ENCODE data around the gene PBX4.
"Not testable (repeated sequence)": the region's sequence is repeated elsewhere in the genome, so short reads cannot be mapped to it uniquely, and the experiment has no call there.

Gene PBX4

DNA sequence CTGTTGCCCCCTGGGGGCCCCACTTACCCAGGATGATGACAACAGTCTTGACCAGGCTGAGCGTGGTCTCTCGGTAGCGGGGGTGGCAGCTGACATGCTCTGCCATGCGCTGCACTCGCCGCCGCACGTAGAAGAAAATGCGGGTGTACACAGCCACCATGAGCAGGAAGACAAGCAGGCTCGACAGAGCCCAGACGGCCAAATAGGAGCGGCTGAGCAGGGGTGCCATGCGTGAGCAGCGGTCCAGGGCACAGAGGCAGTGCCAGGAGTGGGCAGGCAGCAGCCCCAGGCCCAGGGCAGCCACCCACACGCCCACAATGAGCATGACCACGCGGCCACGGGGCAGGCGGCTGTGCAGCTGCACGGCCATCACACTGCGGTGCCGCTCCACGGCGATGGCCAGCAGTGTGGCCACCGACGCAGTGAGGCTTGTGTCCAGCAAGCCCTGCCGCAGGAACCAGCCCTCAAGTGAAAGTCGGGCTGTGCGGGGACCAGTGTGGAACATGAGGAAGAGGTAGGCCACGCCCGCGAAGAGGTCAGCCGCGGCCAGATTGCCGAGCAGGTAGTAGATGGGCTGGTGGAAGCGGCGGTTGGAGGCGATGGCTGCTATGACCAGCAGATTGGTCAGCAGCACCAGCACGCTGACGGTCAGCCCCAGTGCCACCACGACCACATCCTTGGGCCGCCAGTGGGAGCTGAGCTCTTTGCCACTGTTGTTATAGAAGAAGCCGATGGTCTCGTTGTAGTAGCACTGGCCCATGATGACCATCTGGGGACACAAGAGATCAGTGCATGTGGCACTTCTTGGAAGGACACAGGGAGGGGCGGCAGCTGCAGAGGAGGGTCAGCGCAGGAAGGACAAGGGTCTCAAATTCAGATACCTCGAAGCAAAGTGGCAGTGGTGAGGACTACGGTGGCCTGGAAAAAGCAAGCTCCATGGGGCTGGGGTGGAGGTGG lies 8.3 kb upstream of the PBX4 start:
- no peak for DNase-seq

DNA sequence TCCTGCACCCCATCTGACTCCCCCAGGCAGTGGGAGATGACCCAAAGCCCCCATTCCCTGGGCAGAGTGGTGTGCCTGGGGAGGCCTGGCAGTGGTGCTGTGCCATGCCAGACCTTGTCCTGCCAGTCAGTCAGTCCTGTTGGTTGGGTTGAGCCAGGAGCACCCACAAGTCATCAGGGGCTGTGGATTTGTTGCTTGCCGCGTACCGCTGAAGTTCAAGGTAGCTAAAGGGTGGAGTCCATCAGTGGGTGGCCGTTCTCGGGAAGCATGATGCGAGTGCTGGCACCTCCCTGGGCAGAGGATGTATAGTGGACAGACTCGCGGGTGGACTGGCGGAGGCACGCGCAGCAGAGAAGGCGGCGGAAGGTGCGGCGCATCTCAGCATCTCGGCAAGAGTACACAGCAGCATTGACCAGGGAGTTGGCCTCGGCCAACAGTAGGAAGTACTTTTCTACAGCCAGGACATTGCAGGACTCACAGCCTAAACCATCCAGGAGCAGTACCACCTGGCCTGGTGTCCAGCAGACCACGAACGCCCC lies 5.6 kb upstream of the PBX4 start:
- no peak for DNase-seq

DNA sequence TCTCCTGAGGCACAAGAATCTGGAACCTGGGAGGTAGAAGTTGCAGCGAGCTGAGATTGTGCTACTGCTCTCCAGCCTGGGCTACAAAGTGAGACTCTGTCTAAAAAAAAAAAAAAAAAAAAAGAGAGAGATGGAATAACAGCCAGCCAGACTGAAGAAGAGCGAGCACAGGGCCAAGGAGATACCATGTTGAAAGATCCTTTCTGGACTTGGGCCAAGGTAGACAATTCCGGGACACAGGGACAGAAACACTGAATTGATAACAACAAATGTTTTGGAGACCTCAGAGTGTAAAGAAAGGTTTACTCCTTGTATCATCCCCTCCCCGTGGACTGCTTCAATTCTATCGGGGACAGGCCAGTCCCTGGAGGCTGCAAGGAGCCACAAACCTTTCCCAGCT lies 4.9 kb upstream of the PBX4 start:
- DNase-seq, result no peak

DNA sequence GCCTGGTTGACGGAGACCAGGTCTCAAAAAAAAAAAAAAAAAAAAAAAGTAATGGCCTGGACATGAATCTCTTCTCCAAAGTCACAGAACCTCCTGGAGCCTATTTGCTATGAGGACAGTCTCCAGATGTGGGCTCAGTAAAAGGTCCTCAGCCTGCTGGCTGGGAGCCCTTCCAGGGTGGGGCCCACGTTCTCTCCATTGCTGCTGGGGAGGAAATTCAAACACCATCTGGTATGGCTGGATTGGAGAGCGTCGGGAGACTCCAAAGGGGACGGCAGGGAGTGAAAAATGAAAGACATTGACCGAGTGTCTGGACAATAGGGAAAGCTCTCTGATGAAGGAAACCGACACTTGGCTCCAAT lies 1.3 kb upstream of the PBX4 start:
- no peak for DNase-seq

DNA sequence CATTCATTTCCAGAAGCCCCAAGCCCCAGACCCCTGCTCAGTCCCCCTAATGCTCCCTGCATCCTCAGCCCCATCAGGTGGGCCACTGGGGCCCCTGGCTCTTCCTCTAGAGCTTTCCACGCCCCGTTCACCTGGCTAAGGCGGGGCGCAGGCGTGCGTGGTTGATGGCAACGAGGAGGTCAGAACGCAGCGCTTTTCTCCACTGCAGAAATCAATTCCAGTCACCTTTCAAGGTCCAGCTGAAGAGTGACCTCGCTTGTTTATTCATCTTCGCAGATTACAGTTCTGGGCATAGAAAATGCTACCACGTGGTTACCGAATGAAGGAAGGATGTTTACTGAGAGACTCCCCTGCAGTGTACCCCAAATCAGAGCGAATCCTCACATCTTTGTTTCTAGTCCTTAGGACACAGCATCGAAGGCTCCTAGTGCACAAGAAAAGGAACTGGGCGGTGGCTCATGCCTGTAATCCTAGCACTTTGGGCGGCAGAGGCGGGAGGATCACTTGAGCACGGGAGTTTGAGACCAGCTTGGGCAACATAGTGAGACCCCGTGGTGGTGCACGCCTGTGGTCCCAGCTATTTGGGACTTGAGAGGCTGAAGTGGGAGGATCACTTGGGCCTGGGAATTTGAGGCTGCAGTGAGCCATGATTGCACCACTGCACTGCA lies 828 bp upstream of the PBX4 start:
- DNase-seq, result no peak

DNA sequence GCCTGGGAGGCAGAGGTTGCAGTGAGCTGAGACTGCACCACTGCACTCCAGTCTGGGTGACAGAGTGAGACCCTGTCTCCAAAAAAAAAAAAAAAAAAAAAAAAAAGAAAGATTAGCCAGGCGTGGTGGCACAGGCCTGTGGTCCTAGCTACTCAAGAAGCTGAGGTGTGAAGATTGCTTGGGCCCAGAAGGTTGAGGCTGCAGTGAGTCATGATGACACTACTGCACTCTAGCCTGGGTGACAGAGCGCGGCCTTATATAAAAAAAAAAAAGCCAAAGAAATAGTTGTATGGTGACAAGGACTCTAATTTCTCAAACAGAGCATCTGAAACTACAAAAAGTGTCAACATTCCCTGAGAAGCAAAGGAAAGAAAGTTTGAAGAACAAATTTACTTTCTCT lies 3.4 kb downstream of the PBX4 start:
- no peak for DNase-seq

DNA sequence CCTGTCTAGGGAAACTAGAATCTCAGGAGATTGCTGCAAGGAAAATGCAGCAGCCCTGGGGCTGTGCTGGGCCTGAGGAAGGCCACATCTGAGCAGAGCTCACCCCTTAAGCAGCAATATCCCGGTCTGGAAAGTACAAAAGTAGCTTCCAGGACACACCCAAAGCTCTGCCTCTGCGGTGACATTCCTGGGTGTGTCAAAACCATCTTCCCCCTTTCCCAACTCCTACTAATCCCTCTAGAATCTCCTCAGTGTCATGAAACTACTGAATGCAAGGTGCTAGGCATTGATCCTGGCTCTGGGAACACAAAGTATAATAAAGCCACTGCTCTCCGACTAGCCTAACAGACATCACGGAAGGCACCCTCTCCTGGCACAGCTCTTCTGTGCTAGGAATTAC lies 5.0 kb downstream of the PBX4 start:
- DNase-seq, result no peak

DNA sequence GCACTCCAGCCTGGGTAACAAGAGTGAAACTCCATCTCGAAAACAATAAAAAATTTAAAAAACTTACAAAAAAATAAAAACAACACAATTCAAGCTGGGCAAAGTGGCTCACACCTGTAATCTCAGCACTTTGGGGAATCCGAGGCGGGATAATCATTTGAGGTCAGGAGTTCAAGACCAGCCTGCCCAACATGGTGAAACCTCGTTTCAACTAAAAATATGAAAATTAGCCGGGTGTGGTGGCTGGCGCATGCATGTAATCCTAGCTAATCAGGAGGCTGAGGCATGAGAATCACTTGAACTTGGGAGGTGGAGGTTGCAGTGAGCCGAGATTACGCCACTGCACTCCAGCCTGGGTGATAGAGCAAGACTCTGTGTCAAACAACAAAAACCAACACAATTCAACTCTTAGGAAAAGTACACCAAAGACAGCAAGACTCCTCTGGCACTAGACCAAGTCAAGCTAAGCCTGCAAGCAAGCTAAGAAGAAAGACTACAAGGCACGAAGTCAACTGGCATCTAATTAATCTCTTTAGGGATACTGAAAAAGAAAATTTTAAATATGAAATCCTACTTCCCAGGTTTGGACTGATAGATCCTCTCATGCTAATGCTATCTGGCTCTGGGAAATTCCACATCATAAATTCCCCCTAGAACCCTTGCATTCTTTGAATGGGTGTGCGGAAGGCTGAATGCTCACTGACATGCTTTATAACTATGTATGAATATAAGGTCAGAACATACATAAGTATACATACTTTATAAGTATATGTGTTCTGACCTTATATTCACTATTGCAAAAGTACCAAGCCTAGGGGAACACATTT lies 7.9 kb downstream of the PBX4 start:
- DNase-seq, result no peak

DNA sequence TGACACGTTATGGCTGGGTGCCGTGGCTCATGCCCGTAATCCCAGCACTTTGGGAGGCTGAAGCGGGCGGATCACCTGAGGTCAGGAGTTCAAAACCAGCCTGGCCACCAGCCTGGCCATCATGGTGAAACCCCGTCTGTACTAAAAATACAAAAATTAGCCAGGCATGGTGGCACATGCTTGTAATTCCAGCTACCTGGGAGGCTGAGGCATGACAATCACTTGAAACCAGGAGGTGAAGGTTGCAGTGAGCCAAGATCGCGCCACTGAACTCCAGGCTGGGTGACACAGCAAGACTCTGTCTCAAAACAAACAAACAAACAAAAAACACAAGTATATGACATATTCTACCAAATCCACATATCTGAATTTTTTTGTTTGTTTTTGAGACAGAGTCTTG lies 11.8 kb downstream of the PBX4 start:
- not testable (repeated sequence) for DNase-seq

DNA sequence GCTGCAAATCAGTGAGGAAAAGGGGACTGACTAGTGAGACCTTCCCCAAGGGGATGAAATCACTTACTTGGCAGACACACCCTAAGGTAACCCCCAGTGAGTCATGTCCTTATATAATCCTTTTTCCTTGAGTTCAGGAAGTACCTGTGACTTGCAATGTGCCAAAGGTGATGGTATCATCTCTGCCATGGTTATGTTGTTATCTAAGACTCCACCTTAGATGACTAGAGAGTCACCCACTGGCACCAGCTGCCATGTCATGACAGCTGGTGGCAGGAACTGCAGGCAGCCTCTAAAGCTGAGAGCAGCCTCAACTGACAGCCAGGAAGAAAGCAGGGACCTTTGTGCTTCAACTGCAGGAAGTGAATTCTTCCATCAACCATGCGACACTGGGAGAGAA lies 12.5 kb downstream of the PBX4 start:
- DNase-seq, result no peak

DNA sequence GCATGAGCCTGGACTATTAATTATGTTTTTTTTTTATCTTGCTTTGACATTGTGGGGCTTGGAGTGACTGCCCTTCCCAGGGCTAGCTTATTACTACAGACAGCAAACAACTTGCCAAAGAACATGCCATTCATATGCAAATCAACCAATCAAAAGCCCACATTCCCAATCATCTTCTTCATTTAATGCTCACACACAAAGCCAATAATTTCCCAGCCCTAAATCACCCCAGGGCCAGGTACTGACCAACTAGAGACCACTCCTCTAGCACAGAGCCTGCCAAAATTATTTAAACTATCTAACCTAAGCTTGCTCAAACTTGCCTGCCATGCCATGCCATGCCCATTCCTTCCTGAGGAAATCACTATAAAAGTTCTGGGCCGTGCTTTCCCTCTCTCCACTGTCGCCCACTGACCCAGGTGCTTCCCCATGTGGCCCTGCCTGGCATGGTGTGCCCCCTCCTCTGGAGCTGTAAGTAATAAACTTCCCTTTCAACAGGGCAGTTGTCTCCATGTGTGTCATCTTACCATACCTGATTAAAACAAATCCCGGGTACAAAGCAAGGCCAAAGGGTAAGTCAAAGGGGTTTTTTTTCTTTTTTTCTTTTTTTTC lies 15.7 kb downstream of the PBX4 start:
- DNase-seq, result no peak

DNA sequence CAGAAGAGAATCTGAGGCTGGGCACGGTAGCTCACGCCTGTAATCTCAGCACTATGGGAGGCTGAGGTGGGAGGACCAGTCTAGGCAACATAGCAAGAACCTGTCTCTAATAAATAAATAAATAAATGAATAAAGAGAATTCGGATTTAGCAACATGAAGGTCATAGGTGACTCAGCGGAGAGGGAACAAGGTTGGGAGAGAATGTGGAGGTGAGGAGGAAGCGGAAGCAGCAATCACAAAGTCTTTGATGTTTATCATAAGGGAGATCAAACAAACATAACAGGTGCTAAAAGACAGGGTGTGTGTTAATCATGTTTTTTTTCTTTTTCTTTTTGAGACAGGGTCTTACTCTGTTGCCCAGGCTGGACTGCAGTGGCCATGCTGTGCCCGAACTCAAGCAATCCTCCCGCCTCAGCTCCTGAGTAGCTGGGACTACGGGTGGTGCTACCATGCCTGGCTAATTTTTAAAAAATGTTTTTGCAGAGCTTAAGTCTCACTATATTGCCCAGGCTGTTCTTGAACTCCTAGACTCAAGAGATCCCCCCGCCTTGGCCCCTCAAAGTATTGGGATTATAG lies 16.3 kb downstream of the PBX4 start:
- DNase-seq, result no peak

DNA sequence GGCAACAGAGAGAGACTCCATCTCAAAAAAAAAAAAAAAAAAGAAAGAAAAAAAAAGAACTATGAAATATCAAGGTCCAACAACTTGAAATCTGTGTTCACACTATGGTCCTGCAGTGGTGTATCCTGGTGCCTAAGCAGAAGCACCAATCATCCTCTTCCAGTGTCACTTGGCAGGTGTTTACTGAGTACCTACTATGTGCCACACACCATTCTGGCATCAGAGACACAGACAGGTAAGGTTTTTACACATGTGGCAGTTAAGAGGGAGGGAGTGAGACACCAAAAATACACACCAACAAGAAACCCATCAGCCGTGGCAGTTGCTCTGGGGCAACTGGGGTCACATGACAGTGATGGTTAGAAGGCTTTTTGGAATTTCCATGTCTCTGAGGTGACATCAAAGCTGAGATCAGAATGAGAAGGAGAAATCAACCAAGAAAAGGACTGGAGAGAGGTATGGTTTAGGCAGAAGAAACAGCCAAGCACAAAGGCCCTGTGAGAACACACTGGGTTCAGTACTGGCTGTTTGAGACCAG lies 17.6 kb downstream of the PBX4 start:
- no peak for DNase-seq

DNA sequence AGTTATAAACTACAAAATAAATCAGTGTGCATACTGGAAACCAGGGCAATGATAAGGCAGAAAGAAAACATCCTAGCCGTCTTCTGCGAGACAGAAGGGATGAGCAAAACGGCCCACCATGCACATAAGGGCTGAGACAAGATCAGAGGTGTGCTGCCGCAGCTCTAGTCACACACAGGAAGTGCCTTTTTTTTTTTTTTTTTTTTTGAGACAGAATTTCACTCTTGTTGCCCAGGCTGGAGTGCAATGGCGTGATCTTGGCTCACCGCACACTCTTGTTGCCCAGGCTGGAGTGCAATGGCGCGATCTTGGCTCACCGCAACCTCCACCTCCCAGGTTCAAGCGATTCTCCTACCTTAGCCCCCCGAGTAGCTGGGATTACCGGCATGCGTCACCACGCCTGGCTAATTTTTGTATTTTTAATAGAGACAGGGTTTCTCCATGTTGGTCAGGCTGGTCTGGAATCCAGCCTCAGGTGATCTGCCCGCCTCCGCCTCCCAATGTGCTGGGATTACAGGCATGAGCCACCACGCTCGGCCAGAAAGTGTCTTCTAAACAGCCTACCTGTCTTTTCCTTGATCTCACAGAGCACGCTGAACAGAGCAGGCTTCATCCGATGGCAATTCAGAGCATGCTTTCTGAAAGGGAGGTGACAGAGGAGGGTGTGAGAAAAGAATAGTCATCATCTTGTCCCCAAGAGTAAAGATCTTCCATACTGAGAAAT lies 19.6 kb downstream of the PBX4 start:
- not testable (repeated sequence) for DNase-seq

DNA sequence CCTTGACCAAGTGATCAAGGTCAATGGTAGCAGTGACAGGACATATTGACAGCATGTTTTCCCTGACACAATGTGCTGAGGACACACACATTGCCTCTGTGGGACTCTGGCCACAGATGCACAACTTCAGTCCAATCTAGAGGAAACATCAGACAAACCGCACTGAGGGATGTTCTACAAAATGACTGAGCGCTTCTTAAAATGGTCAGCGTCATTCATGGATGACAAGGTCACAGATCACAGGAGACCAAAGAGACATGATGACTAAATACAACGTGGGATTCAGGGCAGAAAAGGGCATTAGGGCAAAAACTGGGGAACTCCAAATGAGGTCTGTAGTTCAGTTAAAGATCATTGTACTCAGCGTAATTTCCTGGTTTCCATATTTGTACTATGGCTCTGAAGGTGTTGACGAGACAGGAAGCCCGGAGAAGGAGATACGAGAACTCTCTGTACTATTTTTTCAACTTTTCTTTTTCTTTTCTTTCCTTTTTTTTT lies 20.6 kb downstream of the PBX4 start:
- no peak for DNase-seq

DNA sequence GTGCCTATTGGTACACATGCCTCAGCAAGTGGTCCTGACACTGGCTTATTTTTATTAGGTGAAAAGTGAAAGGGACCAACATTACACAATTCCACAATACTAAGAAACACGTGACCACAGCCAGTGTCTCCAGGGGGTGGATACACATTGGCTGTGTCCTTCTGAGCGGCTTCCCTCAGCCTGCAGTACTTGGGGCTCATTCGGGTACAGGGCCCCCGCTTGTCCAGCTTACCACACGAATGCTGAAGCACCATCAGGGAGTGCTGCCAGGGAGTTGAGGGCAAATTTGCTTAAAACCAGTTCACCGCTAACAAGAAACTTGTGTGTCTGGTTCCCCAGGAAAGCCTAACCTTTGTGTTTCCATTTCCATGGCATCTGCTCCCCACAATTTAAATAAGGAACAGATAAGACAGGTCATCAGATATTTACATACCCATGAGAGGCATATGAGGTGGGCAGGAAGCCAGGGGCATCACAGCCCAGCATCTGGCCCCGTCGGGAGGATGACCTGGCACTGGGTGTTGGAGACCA lies 23.3 kb downstream of the PBX4 start:
- DNase-seq, result peak; percentile 68 to 71

DNA sequence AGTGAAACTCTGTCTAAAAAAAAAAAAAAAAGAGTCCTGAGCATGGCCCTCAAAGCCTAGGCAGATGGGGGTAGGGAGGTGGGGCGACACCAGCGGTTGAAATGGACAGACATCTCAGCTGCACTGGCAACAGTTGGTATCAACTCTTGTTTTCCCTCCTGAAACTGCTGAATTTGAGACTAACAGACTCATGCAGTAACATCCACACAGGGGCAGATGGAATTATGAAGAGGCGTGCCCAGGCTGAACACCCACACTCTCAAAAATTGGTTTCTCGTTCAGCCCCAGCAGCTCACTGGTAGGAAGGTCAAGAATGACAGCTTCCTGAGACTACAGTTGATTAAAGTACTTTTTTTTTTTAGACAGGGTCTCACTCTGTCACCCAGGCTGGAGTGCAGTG lies 24.1 kb downstream of the PBX4 start:
- no peak for DNase-seq

DNA sequence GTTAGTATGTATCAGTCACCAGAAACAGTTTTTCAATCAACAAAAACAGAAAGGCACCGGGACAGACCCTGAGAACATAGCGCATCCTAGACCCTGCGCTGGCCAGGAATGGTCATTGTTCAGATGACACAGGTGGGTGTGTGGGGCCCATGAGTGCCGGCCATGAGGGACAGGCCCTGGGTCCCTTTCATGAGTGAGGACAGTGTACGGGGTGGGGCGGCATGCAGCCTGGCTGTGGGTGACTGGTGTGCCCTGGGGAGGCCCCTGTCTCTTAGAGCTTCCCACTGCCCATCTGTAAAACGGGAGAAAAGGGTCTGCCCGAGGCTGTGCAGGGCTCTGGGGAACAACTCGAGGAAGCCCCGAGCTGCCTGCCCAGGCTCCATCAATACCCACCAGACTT lies 25.8 kb downstream of the PBX4 start:
- no peak for DNase-seq

DNA sequence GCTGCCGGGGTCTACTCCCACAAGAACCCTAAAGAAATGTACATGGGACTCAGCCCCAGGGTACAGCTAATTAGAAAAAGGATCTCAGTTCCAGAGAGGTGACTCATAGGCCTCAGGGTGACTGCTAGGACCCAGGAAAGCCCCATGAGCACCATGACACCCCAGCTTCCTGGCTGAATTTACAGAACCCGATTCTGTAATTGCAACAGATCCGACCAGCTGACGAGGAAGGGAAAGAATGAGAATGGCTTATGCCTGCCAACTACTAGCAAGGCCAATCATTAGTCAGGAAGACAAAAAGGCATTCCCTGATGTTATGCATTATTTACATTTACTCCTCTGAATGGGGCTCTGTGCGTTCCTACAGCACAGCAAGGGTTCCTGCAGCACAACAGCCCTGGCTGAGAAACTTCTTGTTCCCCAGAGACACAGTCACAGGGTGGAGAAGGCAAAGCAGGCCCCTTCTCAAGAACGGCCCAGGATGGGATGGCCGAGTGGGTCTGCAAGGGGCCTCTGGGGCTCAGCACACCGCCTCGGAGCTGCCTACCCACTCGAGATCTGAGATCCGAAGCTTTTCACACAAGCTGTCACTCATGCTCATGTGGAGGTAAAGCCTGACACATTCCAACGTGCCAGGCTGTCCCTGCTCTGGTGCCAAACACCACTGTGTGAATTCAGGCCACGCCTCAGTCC lies 27.2 kb downstream of the PBX4 start:
- peak in 1 of 2 experiments; percentile 3 for DNase-seq

DNA sequence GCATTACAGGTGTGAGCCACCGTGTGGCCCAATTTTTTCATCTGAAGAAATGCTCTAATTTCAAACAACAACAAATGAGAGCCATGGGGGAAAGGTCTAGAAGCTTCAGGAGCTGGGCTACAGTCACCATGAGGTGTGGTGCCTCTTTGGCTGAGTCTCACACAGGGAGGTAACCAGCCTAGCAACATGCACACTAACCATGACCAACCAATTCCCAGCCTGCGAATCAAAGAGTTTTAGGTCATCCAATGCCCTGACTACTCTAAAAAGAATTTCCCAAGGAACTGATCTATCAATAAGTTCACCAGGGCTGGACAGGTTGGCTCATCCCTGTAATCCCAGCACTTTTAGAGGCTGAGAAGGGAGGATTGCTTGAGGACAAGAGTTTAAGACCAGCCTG lies 29.9 kb downstream of the PBX4 start:
- no peak for DNase-seq

Measured in NCI-H526 (cell line).